Astrocyte of the cerebellum (primary cell): ENCODE data around the gene MBIP.

ENCODE experiments used
- DNase-seq: peaks from one replicate; pipeline ENCODE4 v3.0.0-alpha.2; 2011; ENCODE audit warnings: low read depth
- H3K4me3 ChIP-seq: 2 replicates; pipeline ENCODE4 v1.5.1; 2011; ENCODE audit warnings: mild to moderate bottlenecking, low read depth, low read length, moderate library complexity
- in situ Hi-C: cut with HindIII; loops from 2 replicates; pipeline ENCODE4 v1.10.0; 2017; ENCODE audit warnings: low sequenced_read_pairs
- TF ChIP-seq, protein P1 (sequence below): IDR thresholded peaks from 2 replicates; pipeline ENCODE4 v1.5.1; 2012; ENCODE audit warnings: low read length, low read depth, moderate library complexity, mild to moderate bottlenecking; ENCODE audit errors: missing control alignments

The MBIP gene

DNA sequence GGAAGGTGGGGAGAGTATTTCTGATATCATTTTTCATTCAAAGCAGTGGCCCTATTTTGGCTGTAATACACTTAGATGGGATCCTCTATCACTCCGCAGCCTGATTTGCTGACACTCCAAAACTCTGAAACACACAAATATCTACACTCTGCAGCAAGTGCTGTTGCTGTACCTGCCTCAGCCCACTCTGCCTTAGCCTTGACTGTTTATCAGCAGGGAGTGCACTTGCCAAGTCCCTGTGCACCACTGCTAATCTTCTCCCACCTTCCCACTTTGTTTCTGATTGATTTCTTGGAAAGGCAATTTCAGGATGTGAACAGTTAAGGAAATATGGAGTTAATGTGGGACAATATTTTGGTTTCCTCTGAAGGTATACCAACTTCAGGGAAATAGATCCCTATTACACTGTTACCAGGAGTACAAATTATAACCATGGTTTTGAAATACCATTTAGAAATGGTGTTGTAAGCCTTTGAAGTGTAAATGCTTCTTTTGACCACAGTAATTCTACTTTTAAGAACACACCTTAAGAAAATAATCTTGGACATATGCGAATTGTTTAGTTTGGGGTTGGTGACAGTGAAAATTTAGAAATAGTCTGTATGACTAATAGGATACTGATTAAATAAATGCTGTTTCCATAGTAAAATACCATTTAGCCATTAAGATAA lies 59.3 kb downstream of the MBIP start:
- DNase-seq: no peak
- H3K4me3 ChIP-seq: no peak overlapping the region
- in situ Hi-C loops: no loop called here
- TF ChIP-seq, protein P1, sequence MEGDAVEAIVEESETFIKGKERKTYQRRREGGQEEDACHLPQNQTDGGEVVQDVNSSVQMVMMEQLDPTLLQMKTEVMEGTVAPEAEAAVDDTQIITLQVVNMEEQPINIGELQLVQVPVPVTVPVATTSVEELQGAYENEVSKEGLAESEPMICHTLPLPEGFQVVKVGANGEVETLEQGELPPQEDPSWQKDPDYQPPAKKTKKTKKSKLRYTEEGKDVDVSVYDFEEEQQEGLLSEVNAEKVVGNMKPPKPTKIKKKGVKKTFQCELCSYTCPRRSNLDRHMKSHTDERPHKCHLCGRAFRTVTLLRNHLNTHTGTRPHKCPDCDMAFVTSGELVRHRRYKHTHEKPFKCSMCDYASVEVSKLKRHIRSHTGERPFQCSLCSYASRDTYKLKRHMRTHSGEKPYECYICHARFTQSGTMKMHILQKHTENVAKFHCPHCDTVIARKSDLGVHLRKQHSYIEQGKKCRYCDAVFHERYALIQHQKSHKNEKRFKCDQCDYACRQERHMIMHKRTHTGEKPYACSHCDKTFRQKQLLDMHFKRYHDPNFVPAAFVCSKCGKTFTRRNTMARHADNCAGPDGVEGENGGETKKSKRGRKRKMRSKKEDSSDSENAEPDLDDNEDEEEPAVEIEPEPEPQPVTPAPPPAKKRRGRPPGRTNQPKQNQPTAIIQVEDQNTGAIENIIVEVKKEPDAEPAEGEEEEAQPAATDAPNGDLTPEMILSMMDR: no peak

DNA sequence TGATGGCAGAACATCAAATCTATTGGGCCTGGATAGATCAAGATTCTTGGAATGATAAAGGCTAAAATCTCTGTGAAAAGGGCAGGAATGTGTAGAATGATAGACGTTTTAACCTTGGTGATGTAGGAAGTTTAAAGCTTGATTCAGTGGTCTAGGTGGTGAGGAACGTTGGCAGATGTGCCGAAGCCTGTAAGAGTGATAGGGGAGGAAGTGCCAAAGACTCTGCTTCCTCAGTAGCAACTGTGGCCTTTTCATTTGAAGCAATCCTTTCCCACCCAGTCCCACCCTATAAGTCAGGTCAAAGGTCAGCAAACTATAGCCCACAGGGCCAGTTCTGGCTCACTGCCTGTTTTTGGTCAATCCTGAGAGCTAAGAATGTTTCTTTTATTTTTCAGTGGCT lies 62.2 kb downstream of the MBIP start:
- H3K4me3 ChIP-seq: no peak overlapping the region
- in situ Hi-C loops: no loop called here
- DNase-seq: no peak
- TF ChIP-seq, protein P1: no peak

GRCh38 chr14:36256126-36256801 lies 64.2 kb downstream of the MBIP start:
- H3K4me3 ChIP-seq: no peak overlapping the region
- in situ Hi-C loops: no loop called here
- no peak for DNase-seq
- TF ChIP-seq, protein P1: no peak

DNA sequence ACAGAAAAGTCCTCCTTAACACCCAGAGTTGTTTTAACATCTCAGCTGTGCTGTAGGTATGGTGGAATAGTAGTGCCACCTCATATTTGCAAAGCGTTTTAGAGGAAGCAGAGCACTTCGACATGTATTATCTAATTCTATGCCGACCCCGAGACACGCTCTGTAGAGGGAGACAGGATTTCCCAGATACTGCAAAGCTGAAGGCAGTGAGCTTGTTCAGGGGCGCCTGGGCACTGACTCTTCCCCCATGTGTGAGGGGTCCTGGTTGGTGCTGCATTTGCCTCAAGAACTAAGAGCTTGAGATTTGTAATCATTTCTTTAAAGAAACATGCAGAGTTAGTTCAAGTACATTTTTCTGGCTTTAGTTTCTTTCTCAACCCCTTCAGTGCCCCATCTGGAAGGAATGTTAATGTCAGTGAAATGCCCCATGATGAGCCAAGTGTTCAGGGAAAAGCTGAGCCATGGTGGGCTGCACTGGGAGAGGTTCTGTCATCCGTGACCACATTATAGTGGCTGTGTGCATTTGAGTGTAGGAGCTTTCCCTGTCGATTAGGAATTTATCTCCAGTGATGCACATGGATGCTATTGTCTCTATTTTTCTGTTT lies 66.3 kb downstream of the MBIP start:
- TF ChIP-seq, protein P1: peak; percentile 32
- H3K4me3 ChIP-seq: no peak overlapping the region
- in situ Hi-C loops: no loop called here
- no peak for DNase-seq
